HepG2 (cell line): ENCODE results near the gene NEDD4. TPM values are rescaled to one million over a fixed set of nuclear protein-coding genes. Genes with fewer than 3 reads are reported as not detected.

Experiments used
- ATAC-seq: fragments of 200-7000 bp; cut with Tn5 transposase; 3 replicates; pipeline ENCODE4 v1.9.1; 2020; ENCODE audit warnings: mild to moderate bottlenecking, moderate library complexity
- BruUV-seq: library from RNA; stranded (reverse); fragments of 400-500 nt; replicated peaks from 2 replicates; lab custom pipeline; 2021; lab: Mats Ljungman, UMichigan
- CTCF ChIA-PET: fragments of 300-600 bp; formaldehyde crosslinking; extraction: SDS; loops from one replicate; lab custom pipeline; 2021; ENCODE audit warnings: low total read pairs, inconsistent platforms, low intra/inter-chr PET ratio; lab: Yijun Ruan, JAX
- POLR2A ChIA-PET: fragments of 350-600 bp; sonication (Branson Sonifier 250); formaldehyde crosslinking; loops from one replicate; lab custom pipeline; 2020; ENCODE audit warnings: antibody characterized with exemption, inconsistent platforms; lab: Yijun Ruan, JAX
- DNase-seq: peaks from one replicate; pipeline ENCODE4 v3.0.0-alpha.2; 2015; ENCODE audit warnings: low spot score
- FAIRE-seq: peaks from 3 replicates; lab custom pipeline; 2011; peaks lifted over from hg19 to GRCh38; lab: Jason Lieb, UNC
- H2AFZ ChIP-seq: one replicate; pipeline ENCODE4 v1.6.1; 2011; ENCODE audit warnings: low read length, inconsistent platforms
- H3K27ac ChIP-seq: fragments of 300-600 bp; 3 replicates; pipeline ENCODE4 v1.8.0; 2011; ENCODE audit warnings: mixed run types, mild to moderate bottlenecking, mixed read lengths, low read length, inconsistent platforms; ENCODE audit not compliant: insufficient read depth; ENCODE audit errors: extremely low read length
- H3K27me3 ChIP-seq, 2 experiments: fragments of 200-600 bp in 1 of 2; 2 replicates in 1 of 2; 3 replicates in 1 of 2; pipeline versions ENCODE4 v1.6.0 to v1.8.0; 2011; ENCODE audit warnings: low read length in 2 of 2, mild to moderate bottlenecking in 2 of 2, moderate library complexity in 2 of 2, inconsistent platforms in 1 of 2; ENCODE audit not compliant: insufficient read depth in 2 of 2, control insufficient read depth in 1 of 2
- H3K36me3 ChIP-seq, 2 experiments: fragments of 200-600 bp in 1 of 2; replicated peaks in 1 of 2; 2 replicates in 1 of 2; 3 replicates in 1 of 2; pipeline versions ENCODE4 v1.5.1 to v1.8.0; 2011; ENCODE audit warnings: low read length in 2 of 2, inconsistent platforms in 1 of 2; ENCODE audit not compliant: insufficient read depth in 2 of 2, control insufficient read depth in 1 of 2
- H3K4me1 ChIP-seq: 2 replicates; pipeline ENCODE4 v1.5.1; 2012; ENCODE audit warnings: low read length, inconsistent platforms; ENCODE audit not compliant: insufficient read depth
- H3K4me2 ChIP-seq: 2 replicates; pipeline ENCODE4 v1.6.0; 2011; ENCODE audit warnings: low read depth, low read length, inconsistent platforms
- H3K4me3 ChIP-seq, 3 experiments: fragments of 200-600 bp in 1 of 3; sonication (generic), shearing (Covaris generic) in 1 of 3; replicated peaks in 1 of 3; 2 replicates each; pipeline ENCODE4 v1.5.1; 2011 to 2016; ENCODE audit warnings: low read length in 3 of 3, inconsistent platforms in 2 of 3, low read depth in 2 of 3, mild to moderate bottlenecking in 2 of 3, control low read depth in 1 of 3, mixed read lengths in 1 of 3; ENCODE audit not compliant: insufficient read depth in 1 of 3
- H3K79me2 ChIP-seq: one replicate; pipeline ENCODE4 v1.6.1; 2011; ENCODE audit warnings: low read length, inconsistent platforms; ENCODE audit not compliant: insufficient read depth
- H3K9ac ChIP-seq: 2 replicates; pipeline ENCODE4 v1.6.0; 2011; ENCODE audit warnings: mild to moderate bottlenecking, low read depth, low read length, inconsistent platforms; ENCODE audit not compliant: insufficient read depth
- H3K9me3 ChIP-seq: 2 replicates; pipeline ENCODE4 v1.5.1; 2012; ENCODE audit warnings: mild to moderate bottlenecking, low read length
- H4K20me1 ChIP-seq: 2 replicates; pipeline ENCODE4 v1.6.0; 2011; ENCODE audit warnings: inconsistent platforms, mild to moderate bottlenecking, low read length, moderate library complexity; ENCODE audit not compliant: insufficient read depth
- BRCA1 ChIP-seq: sonication (generic); formaldehyde crosslinking; IDR thresholded peaks from 2 replicates; pipeline ENCODE4 v1.4.0; 2020; ENCODE audit warnings: missing genetic modification reagents
- CHD4 ChIP-seq: fragments of 200-600 bp; sonication (generic); IDR thresholded peaks from 2 replicates; pipeline ENCODE4 v1.7.0; 2017; ENCODE audit warnings: mild to moderate bottlenecking, low read length, borderline replicate concordance
- CTCF ChIP-seq: sonication (generic); formaldehyde crosslinking; IDR thresholded peaks from 2 replicates; pipeline ENCODE4 v1.5.0; 2020; ENCODE audit warnings: mild to moderate bottlenecking, missing genetic modification reagents, moderate library complexity
- GABPB1 ChIP-seq: IDR thresholded peaks from 2 replicates; pipeline ENCODE4 v1.6.1; 2016; ENCODE audit warnings: mild to moderate bottlenecking, missing genetic modification reagents, moderate library complexity, missing compliant biosample characterization
- HES4 ChIP-seq: sonication (generic); formaldehyde crosslinking; IDR thresholded peaks from 2 replicates; pipeline ENCODE4 v1.9.0; 2021; ENCODE audit warnings: mild to moderate bottlenecking, missing genetic modification reagents, borderline replicate concordance
- HMG20A ChIP-seq: IDR thresholded peaks from 2 replicates; pipeline ENCODE4 v1.6.1; 2016; ENCODE audit warnings: borderline replicate concordance
- HNF4A ChIP-seq: sonication (generic); formaldehyde crosslinking; IDR thresholded peaks from 2 replicates; pipeline ENCODE4 v1.4.0; 2020; ENCODE audit warnings: missing genetic modification reagents
- JUND ChIP-seq: sonication (generic); formaldehyde crosslinking; IDR thresholded peaks from 2 replicates; pipeline ENCODE4 v1.8.0; 2022; ENCODE audit warnings: mild to moderate bottlenecking, missing genetic modification reagents
- MTA3 ChIP-seq: sonication (generic); formaldehyde crosslinking; IDR thresholded peaks from 2 replicates; pipeline ENCODE4 v1.4.0; 2020; ENCODE audit warnings: missing genetic modification reagents
- MZF1 ChIP-seq: sonication (generic); formaldehyde crosslinking; IDR thresholded peaks from 2 replicates; pipeline ENCODE4 v1.8.1; 2023; ENCODE audit warnings: mild to moderate bottlenecking, missing genetic modification reagents, borderline replicate concordance
- NR2F2 ChIP-seq: IDR thresholded peaks from 2 replicates; pipeline ENCODE4 v1.6.1; 2012; ENCODE audit warnings: low read depth, inconsistent platforms, borderline replicate concordance
- RBM22 ChIP-seq: fragments of 200-400 bp; formaldehyde crosslinking; optimal IDR thresholded peaks from 2 replicates; pipeline ENCODE3; 2017; ENCODE audit warnings: mild to moderate bottlenecking, low read length, moderate library complexity
- RCOR2 ChIP-seq: IDR thresholded peaks from 2 replicates; pipeline ENCODE4 v1.6.1; 2016; ENCODE audit warnings: missing biosample characterization, missing genetic modification reagents
- SMYD3 ChIP-seq: sonication (generic); formaldehyde crosslinking; IDR thresholded peaks from 2 replicates; pipeline ENCODE4 v1.8.1; 2023; ENCODE audit warnings: mild to moderate bottlenecking, missing genetic modification reagents
- ZBTB7B ChIP-seq: sonication (generic); formaldehyde crosslinking; IDR thresholded peaks from 2 replicates; pipeline ENCODE4 v1.4.0; 2020; ENCODE audit warnings: missing genetic modification reagents
- ZKSCAN5 ChIP-seq: sonication (generic); formaldehyde crosslinking; IDR thresholded peaks from 2 replicates; pipeline ENCODE4 v1.5.1; 2020; ENCODE audit warnings: mild to moderate bottlenecking, missing genetic modification reagents
- ZNF660 ChIP-seq: sonication (generic); formaldehyde crosslinking; IDR thresholded peaks from 2 replicates; pipeline ENCODE4 v1.5.1; 2020; ENCODE audit warnings: mild to moderate bottlenecking, low read depth, missing genetic modification reagents, borderline replicate concordance
- WGBS: methylation state at CpG from one replicate; pipeline ENCODE4 v1.1.6; 2017; ENCODE audit warnings: low lambda C conversion rate; 5-methylcytosine and 5-hydroxymethylcytosine counted together
- in situ Hi-C: cut with HindIII; loops from 2 replicates; pipeline ENCODE4 v1.10.0; 2017; ENCODE audit warnings: low pct_unique_long_range_greater_than_20kb; ENCODE audit not compliant: extremely low pct_ligation_motif_present
- intact Hi-C: fragments of 100-400 bp; cut with micrococcal nuclease; formaldehyde crosslinking; loops from one replicate; pipeline ENCODE4 v1.10.0; 2022; ENCODE audit not compliant: unreplicated experiment
- polyA plus RNA-seq, 8 experiments: library from polyadenylated mRNA; depleted of rRNA in 3 of 8; stranded (reverse) in 7 of 8; unstranded in 1 of 8; fragments of >200 nt; fragmentation: Illumina TruSeq in 4 of 8; extraction: Trizol in 4 of 8; gene quantifications; 2 replicates each; pipeline versions ENCODE4 v1.2.1 to v1.2.3, GENCODE V29; 2011 to 2016; ENCODE audit warnings: low read depth in 4 of 8, missing spikeins in 1 of 8, mixed read lengths in 1 of 8; ENCODE audit not compliant: insufficient read depth in 1 of 8
- total RNA-seq, 5 experiments: library from RNA; depleted of rRNA; stranded (reverse); fragments of >200 nt; fragmentation: Illumina TruSeq; extraction: Trizol; gene quantifications; 2 replicates each; pipeline ENCODE4 v1.2.3, GENCODE V29; 2016; ENCODE audit warnings: low read depth in 1 of 5
- TF ChIP-seq, protein P1 (sequence below): sonication (generic); IDR thresholded peaks from 2 replicates; pipeline ENCODE4 v1.6.1; 2016; ENCODE audit warnings: low read depth, borderline replicate concordance
- TF ChIP-seq, protein P2 (sequence below): sonication (generic); formaldehyde crosslinking; IDR thresholded peaks from 2 replicates; pipeline ENCODE4 v1.4.0; 2020; ENCODE audit warnings: missing genetic modification reagents

NEDD4 gene
- total and polyA plus RNA-seq, 2 of the 13 experiments (the other 11 are each of a cell fraction or from before 2014, with no cell fraction given), result 10.4 to 13.0 TPM

DNA sequence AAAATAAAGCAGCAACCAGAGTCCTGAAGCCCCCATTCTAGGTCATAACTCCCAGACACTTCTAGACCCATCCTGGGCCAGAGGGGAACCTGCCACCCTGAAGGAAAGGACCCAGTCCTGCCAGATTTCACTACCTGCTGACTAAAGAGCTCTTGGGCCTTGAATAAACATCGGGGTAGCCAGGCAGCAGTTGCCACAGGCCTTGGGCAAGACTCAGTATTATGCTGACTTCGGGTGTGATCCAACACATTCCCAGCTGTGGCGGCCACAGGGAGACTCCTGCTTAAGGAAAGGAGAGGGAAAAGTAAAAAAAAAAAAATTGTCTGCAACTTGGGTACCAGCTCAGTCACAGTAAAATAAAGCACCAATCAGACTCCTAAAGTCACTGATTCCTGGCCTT is 23.8 kb downstream of the NEDD4 start (continued):
- TF ChIP-seq, protein P1, sequence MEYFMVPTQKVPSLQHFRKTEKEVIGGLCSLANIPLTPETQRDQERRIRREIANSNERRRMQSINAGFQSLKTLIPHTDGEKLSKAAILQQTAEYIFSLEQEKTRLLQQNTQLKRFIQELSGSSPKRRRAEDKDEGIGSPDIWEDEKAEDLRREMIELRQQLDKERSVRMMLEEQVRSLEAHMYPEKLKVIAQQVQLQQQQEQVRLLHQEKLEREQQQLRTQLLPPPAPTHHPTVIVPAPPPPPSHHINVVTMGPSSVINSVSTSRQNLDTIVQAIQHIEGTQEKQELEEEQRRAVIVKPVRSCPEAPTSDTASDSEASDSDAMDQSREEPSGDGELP, result no peak
- TF ChIP-seq RBM22, result no peak
- TF ChIP-seq HES4, result no peak
- TF ChIP-seq ZBTB7B (CRISPR knock-in tag), result no peak

- in situ Hi-C loops (no loop called here), intact Hi-C loops (no loop called here)
- Histone ChIP-seq H3K9me3 (no peaks in the 10 kb centered on the region), H3K27ac (no peak overlapping the region), H3K36me3 (peaks cover 0 to 7% of the 10 kb centered on the region in 2 experiments; a peak in 1 of 5 replicates), H2AFZ (no peak overlapping the region), H3K79me2 (peaks cover 7% of the 10 kb centered on the region), H3K4me1 (peaks cover 21% of the 10 kb centered on the region; the same call in 1 of the 2 replicates), H3K4me2 (no peak overlapping the region), H3K4me3 (no peak overlapping the region), H3K9ac (no peak overlapping the region), H4K20me1 (no peaks in the 10 kb centered on the region), H3K27me3 (no peaks in the 10 kb centered on the region)
- BruUV-seq, result no TSS peak
- FAIRE-seq, result no peak
- no peak for DNase-seq
- ATAC-seq, result no peak
- 60% methylated on average over 4 of the region's 4 CpGs for WGBS
- ChIA-PET CTCF (no interaction called here), POLR2A (no interaction called here)
- TF ChIP-seq ZKSCAN5 (CRISPR knock-in tag) (no peak), ZNF660 (CRISPR knock-in tag) (no peak), MTA3 (no peak), NR2F2 (no peak), BRCA1 (no peak), RCOR2 (no peak), CHD4 (no peak), HNF4A (no peak), SMYD3 (CRISPR knock-in tag) (no peak), GABPB1 (CRISPR knock-in tag) (no peak), CTCF (no peak), MZF1 (CRISPR knock-in tag) (no peak), JUND (CRISPR knock-in tag) (no peak), HMG20A (CRISPR knock-in tag) (no peak)
- TF ChIP-seq, protein P2, sequence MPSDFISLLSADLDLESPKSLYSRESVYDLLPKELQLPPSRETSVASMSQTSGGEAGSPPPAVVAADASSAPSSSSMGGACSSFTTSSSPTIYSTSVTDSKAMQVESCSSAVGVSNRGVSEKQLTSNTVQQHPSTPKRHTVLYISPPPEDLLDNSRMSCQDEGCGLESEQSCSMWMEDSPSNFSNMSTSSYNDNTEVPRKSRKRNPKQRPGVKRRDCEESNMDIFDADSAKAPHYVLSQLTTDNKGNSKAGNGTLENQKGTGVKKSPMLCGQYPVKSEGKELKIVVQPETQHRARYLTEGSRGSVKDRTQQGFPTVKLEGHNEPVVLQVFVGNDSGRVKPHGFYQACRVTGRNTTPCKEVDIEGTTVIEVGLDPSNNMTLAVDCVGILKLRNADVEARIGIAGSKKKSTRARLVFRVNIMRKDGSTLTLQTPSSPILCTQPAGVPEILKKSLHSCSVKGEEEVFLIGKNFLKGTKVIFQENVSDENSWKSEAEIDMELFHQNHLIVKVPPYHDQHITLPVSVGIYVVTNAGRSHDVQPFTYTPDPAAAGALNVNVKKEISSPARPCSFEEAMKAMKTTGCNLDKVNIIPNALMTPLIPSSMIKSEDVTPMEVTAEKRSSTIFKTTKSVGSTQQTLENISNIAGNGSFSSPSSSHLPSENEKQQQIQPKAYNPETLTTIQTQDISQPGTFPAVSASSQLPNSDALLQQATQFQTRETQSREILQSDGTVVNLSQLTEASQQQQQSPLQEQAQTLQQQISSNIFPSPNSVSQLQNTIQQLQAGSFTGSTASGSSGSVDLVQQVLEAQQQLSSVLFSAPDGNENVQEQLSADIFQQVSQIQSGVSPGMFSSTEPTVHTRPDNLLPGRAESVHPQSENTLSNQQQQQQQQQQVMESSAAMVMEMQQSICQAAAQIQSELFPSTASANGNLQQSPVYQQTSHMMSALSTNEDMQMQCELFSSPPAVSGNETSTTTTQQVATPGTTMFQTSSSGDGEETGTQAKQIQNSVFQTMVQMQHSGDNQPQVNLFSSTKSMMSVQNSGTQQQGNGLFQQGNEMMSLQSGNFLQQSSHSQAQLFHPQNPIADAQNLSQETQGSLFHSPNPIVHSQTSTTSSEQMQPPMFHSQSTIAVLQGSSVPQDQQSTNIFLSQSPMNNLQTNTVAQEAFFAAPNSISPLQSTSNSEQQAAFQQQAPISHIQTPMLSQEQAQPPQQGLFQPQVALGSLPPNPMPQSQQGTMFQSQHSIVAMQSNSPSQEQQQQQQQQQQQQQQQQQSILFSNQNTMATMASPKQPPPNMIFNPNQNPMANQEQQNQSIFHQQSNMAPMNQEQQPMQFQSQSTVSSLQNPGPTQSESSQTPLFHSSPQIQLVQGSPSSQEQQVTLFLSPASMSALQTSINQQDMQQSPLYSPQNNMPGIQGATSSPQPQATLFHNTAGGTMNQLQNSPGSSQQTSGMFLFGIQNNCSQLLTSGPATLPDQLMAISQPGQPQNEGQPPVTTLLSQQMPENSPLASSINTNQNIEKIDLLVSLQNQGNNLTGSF (CRISPR knock-in tag), result no peak
Measured at GRCh38 chr15:55968923-55969322, 24.5 kb downstream of the NEDD4 start.
